Nephron (organoid): ENCODE measurements around the gene WDPCP.
"Not testable (repeated sequence)": the region's sequence is repeated elsewhere in the genome, so short reads cannot be mapped to it uniquely, and the experiment has no call there.

Experiments
- H3K27ac Mint-ChIP-seq, 3 experiments: 2 replicates each; pipeline ENCODE4 v1.8.0; 2020; ENCODE audit warnings: mixed read lengths in 3 of 3, mild to moderate bottlenecking in 2 of 3, moderate library complexity in 1 of 3
- H3K27me3 Mint-ChIP-seq: 2 replicates; pipeline ENCODE4 v1.8.0; 2021; ENCODE audit warnings: low read depth, mild to moderate bottlenecking, moderate library complexity, mixed read lengths
- H3K36me3 Mint-ChIP-seq: 2 replicates; pipeline ENCODE4 v1.8.0; 2020; ENCODE audit warnings: low read depth, mixed read lengths
- H3K4me1 Mint-ChIP-seq: 2 replicates; pipeline ENCODE4 v1.8.0; 2020; ENCODE audit warnings: mixed read lengths
- H3K4me3 Mint-ChIP-seq, 3 experiments: 2 replicates each; pipeline ENCODE4 v1.8.0; 2020; ENCODE audit warnings: mild to moderate bottlenecking in 3 of 3, mixed read lengths in 3 of 3, moderate library complexity in 2 of 3
- H3K9me3 Mint-ChIP-seq: 2 replicates; pipeline ENCODE4 v1.8.0; 2020; ENCODE audit warnings: mixed read lengths
- TF ChIP-seq, protein P1 (sequence below), 3 experiments: fragments of 200-600 bp; sonication (generic); IDR thresholded peaks; one replicate each; pipeline ENCODE4 v1.5.0; 2021; ENCODE audit warnings: antibody characterized with exemption in 3 of 3; ENCODE audit not compliant: unreplicated experiment in 3 of 3

Gene WDPCP

GRCh38 chr2:63403820-63404219, 184.5 kb downstream of the WDPCP start:
- TF ChIP-seq, protein P1, sequence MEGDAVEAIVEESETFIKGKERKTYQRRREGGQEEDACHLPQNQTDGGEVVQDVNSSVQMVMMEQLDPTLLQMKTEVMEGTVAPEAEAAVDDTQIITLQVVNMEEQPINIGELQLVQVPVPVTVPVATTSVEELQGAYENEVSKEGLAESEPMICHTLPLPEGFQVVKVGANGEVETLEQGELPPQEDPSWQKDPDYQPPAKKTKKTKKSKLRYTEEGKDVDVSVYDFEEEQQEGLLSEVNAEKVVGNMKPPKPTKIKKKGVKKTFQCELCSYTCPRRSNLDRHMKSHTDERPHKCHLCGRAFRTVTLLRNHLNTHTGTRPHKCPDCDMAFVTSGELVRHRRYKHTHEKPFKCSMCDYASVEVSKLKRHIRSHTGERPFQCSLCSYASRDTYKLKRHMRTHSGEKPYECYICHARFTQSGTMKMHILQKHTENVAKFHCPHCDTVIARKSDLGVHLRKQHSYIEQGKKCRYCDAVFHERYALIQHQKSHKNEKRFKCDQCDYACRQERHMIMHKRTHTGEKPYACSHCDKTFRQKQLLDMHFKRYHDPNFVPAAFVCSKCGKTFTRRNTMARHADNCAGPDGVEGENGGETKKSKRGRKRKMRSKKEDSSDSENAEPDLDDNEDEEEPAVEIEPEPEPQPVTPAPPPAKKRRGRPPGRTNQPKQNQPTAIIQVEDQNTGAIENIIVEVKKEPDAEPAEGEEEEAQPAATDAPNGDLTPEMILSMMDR (IDR thresholded peaks at IDR 0.05; ENCODE audit: unreplicated experiment in 3 of 3), result no peak
- Mint-ChIP-seq H3K27ac (no peak overlapping the region), H3K9me3 (peaks cover 5% of the 10 kb centered on the region), H3K27me3 (no peaks in the 10 kb centered on the region), H3K36me3 (peaks cover 11% of the 10 kb centered on the region), H3K4me1 (no peaks in the 10 kb centered on the region), H3K4me3 (no peak overlapping the region)

GRCh38 chr2:63402889-63403288, 185.4 kb downstream of the WDPCP start:
- not testable (repeated sequence) for H3K27me3 Mint-ChIP-seq, H3K27ac Mint-ChIP-seq, H3K9me3 Mint-ChIP-seq, H3K4me1 Mint-ChIP-seq, H3K4me3 Mint-ChIP-seq, H3K36me3 Mint-ChIP-seq

DNA sequence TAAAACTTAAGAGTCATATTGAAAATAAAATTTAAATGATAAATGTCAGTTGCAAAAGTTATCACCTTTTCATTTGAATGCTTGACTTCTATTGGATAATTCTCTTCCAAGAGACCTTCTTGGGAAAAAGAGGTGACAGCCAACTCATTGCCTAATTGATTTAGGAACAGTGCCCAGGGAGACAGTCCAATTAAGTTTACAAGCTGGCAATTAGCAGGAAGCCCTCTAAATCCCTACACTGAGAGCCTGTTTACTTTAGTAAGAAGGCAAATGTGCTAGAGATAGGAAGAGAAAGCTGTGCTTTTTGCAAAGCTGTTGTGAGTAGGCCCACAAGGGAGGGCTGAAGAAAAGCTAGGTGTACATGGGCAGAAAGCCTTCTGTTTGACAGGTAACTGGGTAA, 189.1 kb downstream of the WDPCP start:
- peaks cover 18% of the 10 kb centered on the region for H3K36me3 Mint-ChIP-seq
- H3K4me1 Mint-ChIP-seq, result no peaks in the 10 kb centered on the region
- H3K9me3 Mint-ChIP-seq, result peaks cover 10% of the 10 kb centered on the region
- no peaks in the 10 kb centered on the region for H3K27me3 Mint-ChIP-seq
- TF ChIP-seq, protein P1 (IDR thresholded peaks at IDR 0.05; ENCODE audit: unreplicated experiment in 3 of 3), result no peak
- H3K27ac Mint-ChIP-seq, result no peak overlapping the region
- H3K4me3 Mint-ChIP-seq, result no peak overlapping the region

DNA sequence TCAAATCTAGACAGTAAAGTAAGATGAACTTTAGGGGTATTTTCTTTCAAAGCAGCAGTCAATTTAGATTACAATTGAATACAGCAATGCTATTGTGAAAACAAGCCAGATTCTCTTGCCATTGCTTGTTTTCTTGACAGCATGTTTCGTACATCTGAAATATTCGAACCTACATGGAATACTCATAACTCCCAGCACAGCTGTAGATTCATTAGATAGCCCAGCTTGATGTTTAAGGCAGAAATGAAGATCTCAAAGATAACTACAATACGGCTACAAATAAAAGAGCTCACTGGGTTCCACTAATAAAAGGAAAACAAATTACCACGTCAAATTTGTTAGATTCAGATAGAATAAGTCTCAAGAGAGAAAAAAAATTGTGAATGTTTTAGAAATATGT, 208.8 kb downstream of the WDPCP start:
- H3K4me1 Mint-ChIP-seq, result no peaks in the 10 kb centered on the region
- TF ChIP-seq, protein P1 (IDR thresholded peaks at IDR 0.05; ENCODE audit: unreplicated experiment in 3 of 3), result no peak
- no peak overlapping the region for H3K27ac Mint-ChIP-seq
- no peaks in the 10 kb centered on the region for H3K9me3 Mint-ChIP-seq
- no peaks in the 10 kb centered on the region for H3K27me3 Mint-ChIP-seq
- no peak overlapping the region for H3K4me3 Mint-ChIP-seq
- H3K36me3 Mint-ChIP-seq, result no peaks in the 10 kb centered on the region

- TF ChIP-seq, protein P1 (IDR thresholded peaks at IDR 0.05; ENCODE audit: unreplicated experiment in 3 of 3), result no peak
- Mint-ChIP-seq H3K4me3 (no peak overlapping the region), H3K9me3 (no peaks in the 10 kb centered on the region), H3K36me3 (peaks cover 5% of the 10 kb centered on the region), H3K4me1 (no peaks in the 10 kb centered on the region), H3K27ac (no peak overlapping the region), H3K27me3 (no peaks in the 10 kb centered on the region)
These were observed 209.7 kb downstream of the WDPCP start for GRCh38 chr2:63378589-63378988.

- Mint-ChIP-seq H3K9me3 (peaks cover 10% of the 10 kb centered on the region), H3K4me3 (no peak overlapping the region)
These were observed 213.9 kb downstream of the WDPCP start for GRCh38 chr2:63374341-63374740.

More at GRCh38 chr2:63374341-63374740, 213.9 kb downstream of the WDPCP start:
- no peaks in the 10 kb centered on the region for H3K4me1 Mint-ChIP-seq
- TF ChIP-seq, protein P1 (IDR thresholded peaks at IDR 0.05; ENCODE audit: unreplicated experiment in 3 of 3), result no peak
- H3K27me3 Mint-ChIP-seq, result no peaks in the 10 kb centered on the region
- H3K27ac Mint-ChIP-seq, result no peak overlapping the region
- peaks cover 18% of the 10 kb centered on the region for H3K36me3 Mint-ChIP-seq
